Progenitor cell of endocrine pancreas (in vitro differentiated cells): ENCODE results near the gene ARHGAP10. TPM values are rescaled to one million over a fixed set of nuclear protein-coding genes. Genes with fewer than 3 reads are reported as not detected.

ENCODE experiments used
- DNase-seq: peaks from one replicate; pipeline ENCODE4 v3.0.0; 2021; ENCODE audit warnings: low spot score; ENCODE audit not compliant: unreplicated experiment
- H3K27ac Mint-ChIP-seq: 2 replicates; pipeline ENCODE4 v1.8.0; 2021; ENCODE audit warnings: mild to moderate bottlenecking, moderate library complexity, mixed read lengths
- H3K27me3 Mint-ChIP-seq: 2 replicates; pipeline ENCODE4 v1.8.0; 2021; ENCODE audit warnings: mixed read lengths
- H3K36me3 Mint-ChIP-seq: 2 replicates; pipeline ENCODE4 v1.8.0; 2022; ENCODE audit warnings: mixed read lengths; ENCODE audit not compliant: insufficient read depth
- H3K4me1 Mint-ChIP-seq: 2 replicates; pipeline ENCODE4 v1.8.0; 2021; ENCODE audit warnings: low read depth, mixed read lengths
- H3K4me3 Mint-ChIP-seq: 2 replicates; pipeline ENCODE4 v1.8.0; 2021; ENCODE audit warnings: low read depth, mild to moderate bottlenecking, moderate library complexity, mixed read lengths
- H3K9me3 Mint-ChIP-seq: 2 replicates; pipeline ENCODE4 v1.8.0; 2021; ENCODE audit warnings: low read depth, mixed read lengths
- CTCF ChIP-seq: fragments of 200-600 bp; sonication (generic); IDR thresholded peaks from one replicate; pipeline ENCODE4 v1.5.0; 2021; ENCODE audit warnings: antibody characterized with exemption, mild to moderate bottlenecking; ENCODE audit not compliant: unreplicated experiment
- total RNA-seq: library from RNA; stranded (reverse); gene quantifications from 2 replicates; pipeline ENCODE4 v1.2.1, GENCODE V29; 2021

ARHGAP10 gene
- total RNA-seq, 1 donor from 2014 or later = 11.0 TPM

GRCh38 chr4:148101235-148101634 is 369.3 kb downstream of the ARHGAP10 start:
- H3K4me1 Mint-ChIP-seq = no peaks in the 10 kb centered on the region
- H3K36me3 Mint-ChIP-seq = peaks cover 2% of the 10 kb centered on the region
- H3K4me3 Mint-ChIP-seq = no peak overlapping the region
- no peak for DNase-seq
- no peaks in the 10 kb centered on the region for H3K27me3 Mint-ChIP-seq
- TF ChIP-seq CTCF = no peak
- H3K9me3 Mint-ChIP-seq = peaks cover 8% of the 10 kb centered on the region
- no peak overlapping the region for H3K27ac Mint-ChIP-seq

- H3K4me3 Mint-ChIP-seq = no peak overlapping the region
- TF ChIP-seq CTCF = no peak
- H3K27me3 Mint-ChIP-seq = no peaks in the 10 kb centered on the region
- peaks cover 10% of the 10 kb centered on the region for H3K9me3 Mint-ChIP-seq
- H3K4me1 Mint-ChIP-seq = no peaks in the 10 kb centered on the region
- peaks cover 2% of the 10 kb centered on the region for H3K36me3 Mint-ChIP-seq
- no peak for DNase-seq
- H3K27ac Mint-ChIP-seq = no peak overlapping the region
Observed at GRCh38 chr4:148101790-148102189, 369.9 kb downstream of the ARHGAP10 start.

- Mint-ChIP-seq H3K27ac (no peak overlapping the region), H3K4me3 (no peak overlapping the region), H3K27me3 (no peaks in the 10 kb centered on the region), H3K4me1 (no peaks in the 10 kb centered on the region), H3K9me3 (peaks cover 16% of the 10 kb centered on the region), H3K36me3 (peaks cover 2% of the 10 kb centered on the region)
- TF ChIP-seq CTCF = no peak
- DNase-seq = no peak
Observed at GRCh38 chr4:148103597-148104355, 371.9 kb downstream of the ARHGAP10 start.

- Mint-ChIP-seq H3K9me3 (peaks cover 16% of the 10 kb centered on the region), H3K4me1 (no peaks in the 10 kb centered on the region), H3K4me3 (no peak overlapping the region), H3K27ac (no peak overlapping the region), H3K36me3 (peaks cover 2% of the 10 kb centered on the region), H3K27me3 (no peaks in the 10 kb centered on the region)
- TF ChIP-seq CTCF = no peak
- DNase-seq = no peak
Observed at GRCh38 chr4:148108766-148109165, 376.9 kb downstream of the ARHGAP10 start.

GRCh38 chr4:148109216-148109615 is 377.3 kb downstream of the ARHGAP10 start:
- DNase-seq = no peak
- no peak for TF ChIP-seq CTCF
- no peaks in the 10 kb centered on the region for H3K27me3 Mint-ChIP-seq
- peaks cover 2% of the 10 kb centered on the region for H3K36me3 Mint-ChIP-seq
- peaks cover 16% of the 10 kb centered on the region for H3K9me3 Mint-ChIP-seq
- H3K4me1 Mint-ChIP-seq = no peaks in the 10 kb centered on the region
- H3K27ac Mint-ChIP-seq = no peak overlapping the region
- no peak overlapping the region for H3K4me3 Mint-ChIP-seq
